HUES48 (cell line): ENCODE data around the gene PPP1R9B.

Experiments used
- H3K27ac ChIP-seq: one replicate; pipeline ENCODE4 v1.7.0; 2013; ENCODE audit warnings: low read depth, low read length, inconsistent platforms
- H3K27me3 ChIP-seq: 2 replicates; pipeline ENCODE4 v1.6.1; 2013; ENCODE audit warnings: mild to moderate bottlenecking, low read length; ENCODE audit not compliant: control insufficient read depth, insufficient read depth
- H3K36me3 ChIP-seq: 2 replicates; pipeline ENCODE4 v1.6.1; 2013; ENCODE audit warnings: low read length; ENCODE audit not compliant: control insufficient read depth, insufficient read depth
- H3K4me1 ChIP-seq: 2 replicates; pipeline ENCODE4 v1.6.1; 2013; ENCODE audit warnings: mild to moderate bottlenecking, low read length; ENCODE audit not compliant: control insufficient read depth, insufficient read depth
- H3K4me3 ChIP-seq: 2 replicates; pipeline ENCODE4 v1.5.1; 2013; ENCODE audit warnings: mild to moderate bottlenecking, low read depth, low read length
- H3K9ac ChIP-seq: 2 replicates; pipeline ENCODE4 v1.6.1; 2013; ENCODE audit warnings: mild to moderate bottlenecking, low read depth, low read length, moderate library complexity
- H3K9me3 ChIP-seq: 2 replicates; pipeline ENCODE4 v1.6.1; 2013; ENCODE audit warnings: low read length; ENCODE audit not compliant: control insufficient read depth, insufficient read depth

The PPP1R9B gene

DNA sequence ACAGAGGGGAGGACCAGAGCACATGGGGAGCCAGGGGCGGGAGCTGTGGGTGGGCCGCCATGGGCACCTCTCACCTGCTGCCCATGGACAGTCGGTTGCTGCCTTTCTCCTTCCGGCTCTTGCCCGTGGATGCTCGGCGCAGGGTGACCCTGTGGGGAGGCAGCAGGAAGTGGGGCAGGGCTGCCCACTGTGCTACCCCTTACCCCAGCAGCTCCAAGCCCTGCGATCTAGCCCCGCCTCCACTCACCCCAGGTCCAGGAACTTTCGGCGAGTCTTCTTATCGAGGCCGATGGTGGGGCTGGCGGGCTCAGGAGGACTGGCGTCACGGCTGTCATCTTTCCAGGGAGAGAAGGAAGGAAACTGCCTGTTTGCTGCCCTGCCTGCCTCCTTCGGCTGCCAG, 34.7 kb downstream of the PPP1R9B start:
- Histone ChIP-seq H3K27me3 (peaks cover 24% of the 10 kb centered on the region), H3K9ac (no peak overlapping the region), H3K4me3 (no peak overlapping the region), H3K36me3 (no peaks in the 10 kb centered on the region), H3K4me1 (peaks cover 9% of the 10 kb centered on the region), H3K27ac (no peak overlapping the region), H3K9me3 (no peaks in the 10 kb centered on the region)

DNA sequence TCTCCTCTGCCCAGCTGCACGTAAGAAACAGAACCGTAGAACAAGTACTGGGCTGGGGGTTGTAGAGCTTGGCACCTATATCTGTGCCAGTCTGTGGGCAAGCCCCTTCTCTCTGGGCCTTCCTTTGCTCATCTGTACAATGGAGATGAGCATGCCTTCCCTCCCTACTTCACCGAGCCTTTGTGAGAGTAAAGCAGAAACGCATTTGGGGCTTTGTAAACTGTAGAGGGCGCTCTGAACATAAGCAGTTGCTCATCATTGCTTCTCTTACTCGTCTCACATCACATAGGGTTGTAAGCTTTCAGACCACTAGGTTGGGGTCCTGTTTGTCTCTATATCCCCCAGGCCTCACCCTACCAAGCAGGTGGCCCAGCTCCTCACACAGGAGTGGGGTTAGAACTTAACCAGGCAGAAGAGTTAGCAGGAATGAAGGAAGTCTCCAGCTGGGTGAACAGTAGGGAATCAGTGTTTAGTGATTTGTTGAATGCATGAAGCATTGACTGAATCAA, 35.6 kb downstream of the PPP1R9B start:
- Histone ChIP-seq H3K9ac (no peak overlapping the region), H3K27ac (no peak overlapping the region), H3K4me3 (no peak overlapping the region), H3K9me3 (no peaks in the 10 kb centered on the region), H3K36me3 (no peaks in the 10 kb centered on the region), H3K4me1 (peaks cover 9% of the 10 kb centered on the region), H3K27me3 (peaks cover 18% of the 10 kb centered on the region)

DNA sequence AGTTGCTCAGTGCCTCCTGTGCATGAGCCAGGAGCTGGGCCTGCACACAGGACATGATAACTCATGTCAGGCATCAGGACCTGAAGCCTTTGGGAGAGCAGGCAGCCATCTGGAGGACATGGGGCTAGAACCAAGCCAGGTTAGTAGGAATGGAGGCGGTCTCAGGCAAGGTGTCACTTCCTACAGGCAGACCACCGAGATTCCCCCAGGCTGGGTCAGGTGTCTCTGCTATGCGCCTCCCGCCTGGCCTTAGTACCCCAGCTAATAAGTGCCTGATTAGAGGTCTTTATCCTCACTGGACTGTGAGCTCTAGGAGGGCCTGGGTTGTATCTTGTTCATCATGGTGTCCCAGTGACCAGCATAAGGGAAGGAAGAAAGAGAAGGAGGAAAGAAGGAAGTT, 36.1 kb downstream of the PPP1R9B start:
- no peaks in the 10 kb centered on the region for H3K36me3 ChIP-seq
- H3K27ac ChIP-seq: no peak overlapping the region
- H3K9me3 ChIP-seq: no peaks in the 10 kb centered on the region
- H3K27me3 ChIP-seq: peaks cover 16% of the 10 kb centered on the region
- H3K4me3 ChIP-seq: no peak overlapping the region
- no peak overlapping the region for H3K9ac ChIP-seq
- peaks cover 9% of the 10 kb centered on the region for H3K4me1 ChIP-seq

DNA sequence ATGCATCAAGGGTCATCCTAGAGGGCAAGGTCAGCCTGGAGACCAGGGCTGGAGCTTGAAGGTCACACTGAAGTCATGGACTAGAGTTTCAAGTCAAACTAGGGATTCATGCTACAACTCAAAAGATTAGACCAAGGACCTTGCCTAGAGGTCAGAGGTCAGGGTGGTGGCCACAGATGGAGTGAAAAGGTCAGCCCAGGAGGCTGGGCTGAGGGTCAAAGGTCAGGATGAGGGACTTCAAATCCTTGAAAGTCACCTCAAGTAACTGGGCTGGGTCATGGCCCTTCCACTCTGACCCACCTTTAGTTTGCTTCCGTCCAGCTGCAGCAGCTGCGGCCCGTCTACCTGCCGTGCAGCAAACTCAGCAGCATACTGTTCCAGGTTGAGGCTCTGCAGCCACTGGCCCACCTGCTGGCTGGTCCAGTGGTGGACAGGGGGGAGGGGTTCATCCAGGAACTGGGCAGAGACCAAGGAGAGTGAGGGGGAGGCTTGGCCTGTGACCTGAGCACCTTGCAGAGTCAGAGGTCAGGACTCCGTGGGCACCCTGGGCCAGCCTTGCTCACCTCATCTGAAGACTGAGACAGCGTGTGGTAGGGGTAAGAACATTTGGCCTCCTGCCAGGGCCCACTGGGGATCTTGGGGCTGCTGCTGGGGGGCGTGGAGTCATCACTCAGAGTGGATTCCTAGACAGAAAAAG, 36.7 kb downstream of the PPP1R9B start:
- Histone ChIP-seq H3K9ac (no peak overlapping the region), H3K27me3 (peaks cover 10% of the 10 kb centered on the region), H3K4me1 (peaks cover 9% of the 10 kb centered on the region), H3K4me3 (no peak overlapping the region), H3K36me3 (no peaks in the 10 kb centered on the region), H3K27ac (no peak overlapping the region), H3K9me3 (no peaks in the 10 kb centered on the region)

DNA sequence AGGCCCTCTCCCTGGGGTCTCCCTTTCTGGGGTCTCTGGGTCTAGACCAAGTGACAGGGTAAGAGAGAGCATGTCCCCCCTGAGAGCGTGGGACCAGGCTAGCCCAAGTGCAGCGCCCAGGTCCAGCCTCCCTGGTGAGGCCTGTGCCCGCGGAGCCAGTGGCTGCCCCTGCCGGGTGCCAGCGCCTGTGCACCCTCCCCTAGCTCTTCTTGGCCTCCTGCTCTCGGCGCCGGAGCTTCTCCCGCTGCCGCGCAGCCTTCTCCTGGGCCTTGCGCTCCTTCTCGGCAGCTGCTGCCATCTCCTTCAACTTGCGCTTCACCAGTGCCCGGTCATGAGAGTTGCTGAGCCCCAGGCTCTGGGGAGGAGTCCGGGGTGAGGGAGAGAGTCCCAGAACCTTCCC, 37.8 kb downstream of the PPP1R9B start:
- Histone ChIP-seq H3K9me3 (no peaks in the 10 kb centered on the region), H3K27ac (no peak overlapping the region), H3K36me3 (no peaks in the 10 kb centered on the region), H3K27me3 (peaks cover 1% of the 10 kb centered on the region), H3K9ac (no peak overlapping the region), H3K4me1 (peaks cover 9% of the 10 kb centered on the region), H3K4me3 (no peak overlapping the region)

DNA sequence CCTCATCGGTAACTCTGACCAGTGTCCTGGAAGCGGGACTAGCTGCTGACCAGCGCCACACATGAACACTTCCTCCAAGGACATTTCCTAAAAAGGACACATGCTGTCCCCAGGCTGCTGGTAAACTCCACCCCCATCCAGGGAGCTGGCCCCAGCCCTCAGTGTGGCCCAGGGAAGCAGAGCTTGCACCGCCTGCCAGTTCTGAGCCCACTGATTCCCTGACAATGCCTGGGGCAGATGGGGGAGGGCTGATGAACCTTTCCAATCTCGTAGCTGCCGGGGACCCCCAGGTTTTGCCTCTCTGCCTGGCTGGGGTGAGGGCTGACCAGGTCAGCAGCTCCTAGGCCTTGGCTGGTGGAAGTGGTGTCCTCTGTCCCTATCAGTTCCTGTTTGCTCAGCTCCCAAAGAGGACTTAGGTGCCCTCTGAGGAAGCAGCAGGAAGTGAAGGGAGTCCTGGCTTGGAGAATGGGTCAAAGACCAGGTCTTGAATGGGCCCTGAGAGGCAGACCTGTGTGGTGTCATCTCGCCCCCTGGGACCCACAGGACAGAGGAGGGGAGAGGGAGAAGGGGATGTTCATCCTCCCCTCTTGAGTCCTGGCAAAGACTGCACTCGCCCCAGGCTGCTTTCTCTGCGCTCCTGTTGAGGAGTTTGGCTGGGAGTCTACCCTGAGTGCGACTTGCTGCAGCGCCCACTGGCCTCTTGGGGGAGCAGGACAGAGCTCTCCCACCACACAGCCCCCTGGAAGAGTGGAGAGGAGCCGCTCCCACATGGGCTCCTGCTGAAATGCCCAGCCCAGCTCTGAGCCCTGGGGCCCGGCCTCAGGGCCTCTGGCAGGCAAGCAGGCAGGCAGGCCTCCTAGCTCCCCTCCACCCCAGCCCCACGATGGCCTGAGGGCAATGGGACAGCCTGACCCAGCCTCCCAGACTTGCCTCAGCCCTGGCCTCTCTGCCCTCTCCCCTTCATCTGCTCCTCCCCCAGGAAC, 38.5 kb downstream of the PPP1R9B start:
- no peak overlapping the region for H3K9ac ChIP-seq
- H3K27ac ChIP-seq: peak overlapping the region; percentile 73

DNA sequence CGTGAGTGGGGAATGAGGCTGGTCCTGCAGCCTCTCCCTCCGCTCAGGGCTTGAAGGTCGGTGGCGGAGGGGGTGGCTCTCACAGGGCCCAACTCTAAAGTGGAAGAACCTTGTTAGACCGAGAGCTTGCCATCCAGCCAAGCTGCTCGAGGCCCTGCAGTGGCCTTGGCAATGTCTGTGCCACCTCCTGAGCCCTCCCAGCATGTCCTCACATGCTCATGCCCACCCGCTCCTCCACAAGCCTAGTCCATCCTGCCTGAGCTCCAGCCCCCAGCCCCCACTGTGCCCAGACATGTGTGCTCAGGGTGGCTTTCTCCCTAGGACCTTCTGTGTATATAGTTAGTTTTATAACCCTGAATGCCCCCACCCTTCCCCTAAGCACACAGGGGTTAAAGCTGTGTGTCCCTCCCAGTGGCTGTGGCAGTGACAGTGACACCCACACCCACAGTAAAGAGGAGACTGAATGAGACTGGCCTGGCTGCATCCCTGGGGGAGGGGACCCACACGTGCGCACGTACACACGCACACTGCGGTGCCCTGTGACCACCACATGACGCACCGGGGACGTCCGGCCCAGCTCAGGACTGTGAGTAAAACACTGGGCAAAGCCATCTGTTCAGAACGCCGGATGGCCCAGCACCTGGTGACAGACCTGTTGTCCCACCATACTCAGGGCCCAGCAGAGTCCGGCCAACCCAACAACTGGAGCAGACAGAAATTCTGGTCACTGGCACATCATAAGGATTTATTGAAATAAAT, 39.7 kb downstream of the PPP1R9B start:
- Histone ChIP-seq H3K27ac (peak overlapping the region; percentile 73), H3K9ac (no peak overlapping the region)

More for the DNA sequence above, 38.5 kb downstream of the PPP1R9B start:
- Histone ChIP-seq H3K9me3 (no peaks in the 10 kb centered on the region), H3K27me3 (no peaks in the 10 kb centered on the region), H3K36me3 (no peaks in the 10 kb centered on the region), H3K4me1 (peaks cover 9% of the 10 kb centered on the region), H3K4me3 (no peak overlapping the region)

DNA sequence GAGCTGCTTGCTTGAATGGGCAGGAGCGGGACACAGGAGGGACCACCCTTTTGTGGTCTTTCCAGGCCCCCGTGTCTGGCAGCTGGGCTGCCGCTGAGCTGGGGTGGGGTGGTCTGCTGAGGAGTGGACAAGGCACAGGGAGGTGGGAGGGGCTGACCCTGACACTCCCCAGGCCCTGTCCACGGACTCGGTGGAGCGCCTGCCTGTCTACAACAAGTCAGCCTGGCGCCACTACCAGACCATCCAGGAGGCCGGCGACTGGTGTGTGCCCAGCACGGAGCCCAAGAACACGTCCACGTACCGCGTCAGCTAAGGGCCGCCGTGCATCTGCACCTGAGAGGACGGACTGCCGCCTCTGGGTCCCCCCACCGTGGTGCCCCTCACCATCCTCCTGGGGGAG, 40.7 kb downstream of the PPP1R9B start:
- Histone ChIP-seq H3K9me3 (no peaks in the 10 kb centered on the region), H3K27me3 (no peaks in the 10 kb centered on the region), H3K36me3 (no peaks in the 10 kb centered on the region), H3K9ac (no peak overlapping the region), H3K4me1 (peaks cover 4% of the 10 kb centered on the region; the same call in 1 of the 2 replicates), H3K4me3 (no peak overlapping the region), H3K27ac (no peak overlapping the region)

More for the DNA sequence above, 39.7 kb downstream of the PPP1R9B start:
- no peaks in the 10 kb centered on the region for H3K27me3 ChIP-seq
- peaks cover 9% of the 10 kb centered on the region for H3K4me1 ChIP-seq
- no peaks in the 10 kb centered on the region for H3K9me3 ChIP-seq
- H3K36me3 ChIP-seq: no peaks in the 10 kb centered on the region
- H3K4me3 ChIP-seq: no peak overlapping the region

DNA sequence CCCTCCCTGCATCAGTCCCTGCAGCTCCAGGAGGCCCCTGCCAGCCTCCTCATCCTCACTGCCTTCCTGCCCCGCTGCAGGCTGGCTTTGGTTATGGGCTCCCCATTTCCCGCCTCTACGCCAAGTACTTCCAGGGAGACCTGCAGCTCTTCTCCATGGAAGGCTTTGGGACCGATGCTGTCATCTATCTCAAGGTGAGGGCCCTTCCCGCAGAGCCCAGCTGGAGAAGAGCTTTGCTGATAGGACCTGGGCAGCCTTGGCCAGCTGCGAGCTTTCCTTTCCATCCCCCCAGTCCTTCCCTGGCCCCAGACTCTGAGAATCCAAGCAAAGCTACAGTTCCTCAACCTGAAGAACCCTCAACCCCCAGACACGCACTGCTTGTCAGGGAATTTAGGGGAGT, 41.3 kb downstream of the PPP1R9B start:
- H3K4me1 ChIP-seq: no peaks in the 10 kb centered on the region; the same call in 1 of the 2 replicates
- H3K27me3 ChIP-seq: no peaks in the 10 kb centered on the region
- H3K4me3 ChIP-seq: no peak overlapping the region
- H3K27ac ChIP-seq: no peak overlapping the region
- H3K36me3 ChIP-seq: no peaks in the 10 kb centered on the region
- no peak overlapping the region for H3K9ac ChIP-seq
- H3K9me3 ChIP-seq: no peaks in the 10 kb centered on the region

DNA sequence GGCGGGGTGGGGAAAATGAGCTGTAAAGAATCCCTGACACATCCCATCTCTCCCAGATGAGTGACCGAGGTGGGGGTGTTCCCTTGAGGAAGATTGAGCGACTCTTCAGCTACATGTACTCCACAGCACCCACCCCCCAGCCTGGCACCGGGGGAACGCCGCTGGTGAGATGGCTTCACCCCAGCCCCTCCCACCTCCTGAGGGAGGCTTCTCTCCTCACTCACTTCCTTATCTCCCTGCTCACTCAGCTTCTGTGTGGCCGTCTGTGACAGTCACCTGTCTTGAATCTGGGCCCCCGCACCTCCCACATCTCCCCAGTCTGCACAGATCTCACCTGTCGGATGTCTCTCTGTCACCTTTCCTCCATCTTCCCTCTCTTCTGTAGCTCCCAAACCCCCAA, 41.9 kb downstream of the PPP1R9B start:
- Histone ChIP-seq H3K9me3 (no peaks in the 10 kb centered on the region), H3K4me1 (no peaks in the 10 kb centered on the region; the same call in 1 of the 2 replicates), H3K27me3 (no peaks in the 10 kb centered on the region), H3K4me3 (no peak overlapping the region), H3K27ac (no peak overlapping the region), H3K9ac (no peak overlapping the region), H3K36me3 (no peaks in the 10 kb centered on the region)
